Hematopoietic multipotent progenitor cell treated with erythropoietin and hydrocortisone succinate and interleukin-3 and kit ligand, for 8 days (in vitro differentiated cells): ENCODE data around the gene ABCE1.
"Not testable (repeated sequence)": the region's sequence is repeated elsewhere in the genome, so short reads cannot be mapped to it uniquely, and the experiment has no call there.

Experiments used
- DNase-seq: peaks from one replicate; pipeline ENCODE4 v3.0.0-alpha.2; 2015

ABCE1 gene

GRCh38 chr4:145103496-145103895 lies 5.4 kb downstream of the ABCE1 start:
- DNase-seq, result no peak

DNA sequence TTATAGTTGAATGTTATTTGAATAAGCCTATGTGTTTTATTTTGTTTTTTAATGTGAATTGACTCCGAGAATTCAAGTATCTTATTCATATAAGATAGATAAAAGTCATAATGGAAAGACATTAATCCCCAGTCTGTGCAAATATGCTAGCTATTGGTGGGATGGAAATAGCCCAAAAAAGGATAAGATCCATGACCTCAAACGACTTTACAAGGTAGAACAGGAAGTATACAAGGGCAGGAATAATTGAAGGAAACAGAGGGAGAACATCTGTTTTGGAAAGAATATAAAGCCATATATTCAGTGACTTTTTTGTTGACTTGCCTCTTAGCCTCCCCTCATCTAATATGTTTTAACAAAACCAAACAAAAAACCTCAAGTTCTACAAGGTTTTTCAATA lies 9.0 kb downstream of the ABCE1 start:
- no peak for DNase-seq

DNA sequence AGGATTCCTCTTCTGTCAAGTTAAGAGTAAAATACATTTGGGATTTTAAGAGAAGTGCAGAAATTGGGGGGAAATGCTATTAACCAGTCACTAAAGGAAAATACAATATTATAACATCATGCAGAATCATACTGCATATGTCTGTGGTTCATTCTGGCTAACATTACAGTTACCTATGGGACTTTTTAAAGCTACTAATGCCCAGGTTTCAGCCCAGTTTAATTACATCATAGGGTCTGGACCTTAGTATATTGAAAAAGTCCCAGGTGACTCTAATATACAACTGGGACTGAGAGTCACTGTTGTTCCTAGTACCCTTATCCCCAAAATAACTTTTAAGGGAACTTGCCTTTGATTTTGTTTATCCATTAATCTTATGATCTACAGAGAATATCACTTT lies 10.0 kb downstream of the ABCE1 start:
- no peak for DNase-seq

DNA sequence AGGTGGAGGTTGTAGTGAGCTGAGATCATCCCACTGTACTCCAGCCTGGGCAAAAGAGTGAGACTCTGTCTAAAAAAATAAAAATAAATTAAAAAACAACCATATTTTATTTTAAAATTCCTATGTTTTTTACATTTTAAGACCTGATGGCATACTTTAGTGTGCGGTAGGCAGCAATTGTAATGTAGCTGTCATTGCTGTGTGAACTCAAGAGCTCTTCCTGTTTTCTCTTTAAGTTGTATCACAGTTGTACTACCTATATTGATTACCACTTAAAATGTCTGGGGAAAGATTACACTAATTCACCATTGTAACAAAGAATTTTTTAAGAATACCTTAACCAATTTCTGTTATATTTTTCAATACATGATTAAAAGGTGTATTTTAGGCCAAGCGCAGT lies 27.3 kb downstream of the ABCE1 start:
- no peak for DNase-seq

- DNase-seq, result no peak
Observed at GRCh38 chr4:145130130-145130529, 32.0 kb downstream of the ABCE1 start.

- DNase-seq, result no peak
Observed at GRCh38 chr4:145130788-145131399, 32.8 kb downstream of the ABCE1 start.

DNA sequence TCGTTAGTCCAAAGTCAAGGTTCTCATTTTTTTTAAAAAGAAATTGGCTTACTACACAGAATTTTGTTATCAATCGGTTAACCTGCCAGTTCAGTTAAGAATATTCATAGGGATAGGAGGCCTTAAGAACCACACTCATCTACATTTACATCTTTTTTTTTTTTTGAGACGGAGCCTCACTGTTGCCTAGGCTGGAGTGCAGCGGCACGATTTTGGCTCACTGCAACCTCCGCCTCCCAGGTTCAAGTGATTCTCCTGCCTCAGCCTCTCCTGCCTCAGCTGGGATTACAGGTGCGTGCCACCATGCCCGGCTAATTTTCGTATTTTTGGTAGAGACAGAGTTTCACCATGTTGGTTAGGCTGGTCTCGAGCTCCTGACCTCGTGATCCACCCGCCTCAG lies 33.7 kb downstream of the ABCE1 start:
- no peak for DNase-seq

DNA sequence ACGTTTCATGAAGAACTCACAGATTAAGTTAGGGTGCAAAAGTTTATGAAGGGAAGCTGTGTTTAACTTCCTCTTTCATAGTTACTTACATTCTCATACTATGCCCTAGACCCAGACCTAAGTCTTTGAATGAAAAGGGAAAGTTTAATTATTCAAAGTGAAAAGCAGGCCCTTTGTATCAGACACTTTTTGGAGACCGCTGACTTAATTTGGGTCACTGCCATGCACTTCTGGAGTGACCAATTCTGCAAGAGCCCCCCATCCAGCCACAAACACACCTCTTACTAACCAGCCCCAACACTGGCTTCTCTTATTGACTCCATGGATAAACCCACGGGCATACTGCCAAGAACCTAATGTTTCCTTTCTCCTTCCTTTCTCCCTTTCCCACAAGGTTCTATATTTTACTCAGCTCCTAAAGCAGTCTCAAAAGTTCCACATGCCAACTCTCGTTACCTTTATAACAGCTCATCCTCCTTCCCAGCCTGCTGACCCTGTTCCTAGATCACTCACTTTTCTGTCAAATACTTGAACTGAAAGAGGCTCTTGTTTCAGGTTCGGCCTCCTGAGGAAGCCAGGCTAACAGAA lies 34.5 kb downstream of the ABCE1 start:
- peak; percentile 11 for DNase-seq

DNA sequence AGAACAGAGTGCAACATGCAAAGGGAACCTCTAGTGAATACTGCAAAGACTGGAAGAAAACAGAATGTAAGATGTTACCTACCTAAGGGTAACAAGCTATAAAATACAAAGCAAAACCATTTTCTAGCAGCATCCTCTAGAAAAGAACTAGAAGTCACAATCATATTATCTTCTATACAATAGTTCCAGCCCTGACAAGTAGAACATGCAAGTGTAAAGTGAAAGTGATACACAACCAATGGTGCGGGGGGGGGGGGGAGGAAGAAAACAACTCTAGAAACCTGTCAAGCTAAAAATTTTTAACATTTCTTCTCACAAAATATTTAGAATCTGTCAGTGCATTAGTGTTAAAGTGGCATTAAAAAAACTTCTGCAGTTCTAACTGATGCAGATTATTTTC lies 38.1 kb downstream of the ABCE1 start:
- not testable (repeated sequence) for DNase-seq

GRCh38 chr4:145148980-145149379 lies 50.9 kb downstream of the ABCE1 start:
- DNase-seq, result no peak

GRCh38 chr4:145153181-145153903 lies 55.2 kb downstream of the ABCE1 start:
- no peak for DNase-seq

DNA sequence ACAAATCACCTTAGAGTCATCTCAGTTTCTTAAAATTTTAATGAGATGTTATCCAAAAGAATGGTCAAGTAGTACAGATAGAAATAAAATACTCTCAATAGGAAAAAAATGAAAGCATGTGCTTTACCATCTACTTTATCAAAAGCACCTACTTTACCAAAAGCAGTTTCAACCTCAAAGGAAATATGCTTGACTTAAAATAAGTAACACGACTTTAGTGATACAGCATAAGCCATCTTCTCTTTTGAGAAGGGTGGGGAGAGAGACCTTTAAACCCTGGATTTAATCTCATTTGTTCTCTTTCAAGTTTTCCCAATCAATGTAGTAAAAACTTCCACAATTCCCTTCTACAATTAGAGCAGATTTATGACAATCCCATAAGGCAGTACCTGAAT lies 55.8 kb downstream of the ABCE1 start:
- DNase-seq, result no peak

DNA sequence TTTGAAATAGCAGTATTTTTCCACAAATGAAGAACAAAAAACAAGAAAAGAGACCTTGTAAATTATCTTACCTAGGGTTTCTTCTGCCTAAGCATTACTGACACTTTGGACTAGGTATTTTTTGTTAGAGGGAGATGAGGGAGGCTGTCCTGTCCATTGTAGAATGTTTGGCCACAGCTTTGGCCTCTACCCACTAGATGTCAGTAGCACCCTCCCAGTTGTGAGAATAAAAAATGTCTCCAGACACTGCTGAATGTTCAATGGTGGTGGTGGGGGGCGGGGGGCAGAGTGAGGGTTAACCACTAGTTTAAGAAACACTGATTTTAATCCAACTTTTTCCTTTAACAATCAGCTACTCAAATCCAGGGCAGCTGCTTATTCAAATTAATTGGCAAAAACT lies 56.5 kb downstream of the ABCE1 start:
- peak; percentile 54 for DNase-seq

GRCh38 chr4:145155268-145155870 lies 57.3 kb downstream of the ABCE1 start:
- no peak for DNase-seq

DNA sequence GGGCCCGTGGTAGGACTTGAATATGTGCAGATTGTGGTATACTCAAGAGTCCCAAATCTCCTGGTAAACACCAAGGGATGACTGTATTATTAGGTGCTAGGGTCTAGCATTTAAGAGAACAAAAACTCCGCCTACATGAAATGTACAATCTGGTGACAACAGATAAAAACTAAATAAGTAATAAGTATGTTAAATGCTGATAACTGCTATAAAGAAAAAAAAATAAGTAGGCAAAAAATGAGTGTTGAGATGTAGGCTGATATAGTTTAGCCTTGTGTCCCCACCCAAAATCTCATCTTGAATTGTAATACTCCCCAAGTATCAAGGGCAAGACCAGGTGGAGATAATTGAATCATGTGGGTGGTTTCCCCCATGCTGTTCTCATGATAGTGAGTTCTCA lies 58.9 kb downstream of the ABCE1 start:
- DNase-seq, result peak; percentile 78

DNA sequence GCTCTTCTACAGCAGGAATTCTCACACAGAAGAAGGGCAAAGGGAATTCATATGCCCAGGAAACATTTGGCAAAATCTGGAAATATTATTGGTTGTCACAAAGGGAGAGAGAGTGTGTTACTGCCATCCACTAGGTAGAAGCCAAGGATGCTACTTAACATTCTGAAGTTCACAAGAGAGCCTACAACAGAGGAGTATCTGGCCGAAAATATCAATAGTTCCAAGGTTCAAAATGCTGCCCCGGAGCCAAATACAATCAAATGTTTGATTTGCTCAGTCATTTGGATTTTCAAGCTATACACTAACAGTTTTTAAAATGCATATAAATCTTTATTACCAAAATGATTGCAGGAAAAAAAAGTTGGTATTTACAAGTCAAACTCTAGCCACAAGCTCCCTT lies 63.4 kb downstream of the ABCE1 start:
- no peak for DNase-seq

DNA sequence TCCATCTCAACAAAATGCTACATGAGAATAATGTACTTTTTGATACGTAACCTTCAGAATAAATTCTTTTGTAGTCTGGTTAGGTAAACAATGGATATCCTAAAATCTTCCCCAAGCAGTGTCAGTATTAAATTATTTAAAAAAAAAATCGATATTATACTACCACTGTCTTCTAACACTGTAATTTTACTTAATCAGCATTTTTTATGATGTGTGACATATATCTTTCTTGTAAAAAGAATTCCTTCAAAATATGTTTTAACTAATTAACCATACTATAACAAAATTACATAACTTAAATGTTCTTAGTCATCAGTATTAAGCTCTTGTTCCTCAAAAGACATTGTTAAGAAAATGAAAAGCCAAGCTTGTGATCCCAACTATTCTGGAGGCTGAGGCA lies 69.8 kb downstream of the ABCE1 start:
- DNase-seq, result no peak

DNA sequence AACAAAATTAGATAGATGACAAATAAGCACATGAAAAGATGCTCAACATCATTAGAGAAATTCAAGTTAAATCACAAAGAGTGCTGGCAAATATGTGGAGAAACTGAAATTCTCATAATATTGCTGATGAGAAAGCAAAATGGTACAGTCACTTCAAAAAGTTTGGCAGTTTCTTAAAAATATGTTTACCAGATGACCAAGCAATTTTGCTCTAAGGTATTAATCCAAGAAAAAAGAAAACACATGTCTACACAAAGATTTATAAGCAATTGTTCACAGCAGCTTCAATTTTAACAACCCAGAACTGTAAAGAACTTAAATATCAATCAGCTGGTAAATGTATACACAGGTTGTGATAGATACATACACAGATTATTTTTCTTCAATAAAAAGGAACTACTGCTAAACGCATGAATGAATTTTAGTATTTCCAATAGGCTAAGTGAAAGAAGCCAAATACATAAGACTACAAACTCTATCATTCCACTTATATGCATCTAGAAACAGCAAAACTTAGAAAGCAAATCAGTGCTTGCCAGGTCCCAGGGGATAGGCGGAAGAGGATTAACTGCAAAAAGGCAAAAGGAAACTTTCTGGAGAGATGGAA lies 70.6 kb downstream of the ABCE1 start:
- DNase-seq, result no peak

DNA sequence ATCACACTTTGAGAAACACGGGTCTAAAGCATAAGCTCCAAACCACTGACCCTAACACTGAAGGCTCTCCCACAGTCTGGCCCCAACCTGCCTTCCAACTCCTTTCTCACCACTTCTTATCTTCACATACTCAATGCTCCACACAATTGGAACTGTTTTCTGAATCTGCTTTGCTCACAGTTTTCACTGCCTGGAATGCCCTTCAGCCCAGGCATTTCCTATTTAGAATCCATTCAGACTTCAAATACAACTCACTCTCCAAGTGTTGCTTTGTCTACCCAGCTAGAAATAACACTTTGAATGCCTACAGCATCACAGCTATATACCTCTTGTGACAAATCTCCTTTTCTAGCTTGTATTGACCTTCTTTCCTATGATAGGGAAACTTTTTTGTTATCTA lies 72.1 kb downstream of the ABCE1 start:
- no peak for DNase-seq

GRCh38 chr4:145171911-145172310 lies 73.8 kb downstream of the ABCE1 start:
- DNase-seq, result no peak

- DNase-seq, result peak; percentile 10
Observed at GRCh38 chr4:145176641-145177432, 78.7 kb downstream of the ABCE1 start.

GRCh38 chr4:145177511-145177905 lies 79.4 kb downstream of the ABCE1 start:
- peak; percentile 13 for DNase-seq
